Ovary (tissue), 9 donors: ENCODE measurements around the gene RAPGEF4. TPM values are rescaled to one million over a fixed set of nuclear protein-coding genes. Genes with fewer than 3 reads are reported as not detected.

ENCODE experiments used
- DNase-seq, 5 donors: peaks; one replicate each; pipeline ENCODE4 v3.0.0-alpha.2; 2019 to 2020
- H3K27ac ChIP-seq, 2 donors: fragments of 200-600 bp; one replicate each; pipeline versions ENCODE4 v1.5.1 to v1.8.0; 2019 to 2022
- H3K27me3 ChIP-seq: fragments of 200-600 bp; one replicate; pipeline ENCODE4 v1.8.0; 2022
- H3K36me3 ChIP-seq: fragments of 200-600 bp; sonication (generic); one replicate; pipeline ENCODE4 v1.5.1; 2019
- H3K4me1 ChIP-seq: one replicate; pipeline ENCODE4 v1.8.1; 2013; ENCODE audit warnings: mild to moderate bottlenecking, moderate library complexity; ENCODE audit not compliant: insufficient read depth
- H3K4me3 ChIP-seq: fragments of 200-600 bp; sonication (generic); one replicate; pipeline ENCODE4 v1.5.1; 2017
- H3K9me3 ChIP-seq, 2 donors: fragments of 200-600 bp in 1 of 2; sonication (generic) in 1 of 2; one replicate each; pipeline versions ENCODE4 v1.5.1 to v1.8.1; 2013 to 2019; ENCODE audit warnings: mild to moderate bottlenecking in 1 of 2, moderate library complexity in 1 of 2
- CTCF ChIP-seq, 3 donors: fragments of 450-650 bp in 2 of 3; fragments of 200-600 bp in 1 of 3; IDR thresholded peaks; one replicate each; pipeline versions ENCODE4 v1.5.1 to v1.8.0; 2016 to 2022; ENCODE audit warnings: antibody characterized with exemption in 3 of 3, mild to moderate bottlenecking in 1 of 3
- EP300 ChIP-seq: sonication (generic); formaldehyde crosslinking; IDR thresholded peaks from one replicate; pipeline ENCODE4 v1.6.1; 2017; ENCODE audit warnings: antibody characterized with exemption
- POLR2A ChIP-seq: fragments of 450-650 bp; IDR thresholded peaks from one replicate; pipeline ENCODE4 v1.6.1; 2017; ENCODE audit warnings: antibody characterized with exemption, mild to moderate bottlenecking, moderate library complexity
- whole genome bisulfite sequencing, 3 donors: extraction: QIAGEN DNeasy Blood & Tissue Kit in 1 of 3; methylation state at CpG; one replicate each; pipeline versions ENCODE4 v1.1.5 to v1.1.7; 2013 to 2017; 5-methylcytosine and 5-hydroxymethylcytosine counted together
- intact Hi-C, 4 donors: fragments of 100-400 bp; cut with DNase I; formaldehyde crosslinking; loops; one replicate each; pipeline versions ENCODE4 v1.11.0 to v1.15.1; 2022 to 2023
- polyA plus RNA-seq, 2 donors: library from polyadenylated mRNA; stranded (reverse); fragments of 200-250 nt in 1 of 2; fragments of 350-450 nt in 1 of 2; fragmentation: Illumina TruSeq in 1 of 2; extraction: RNeasy Lipid Tissue Mini Kit (QIAGEN cat#74804) in 1 of 2; gene quantifications; one replicate each; pipeline ENCODE4 v1.2.3, GENCODE V29; 2013 to 2014
- total RNA-seq, 7 donors: library from RNA; depleted of rRNA in 2 of 7; stranded (reverse); fragments of >200 nt in 2 of 7; fragmentation: NEBNext Ultra II Directional in 3 of 7; extraction: Animal tissue kit (Norgen Biotek cat#: 25700) in 3 of 7; gene quantifications; one replicate each; pipeline versions ENCODE4 v1.1.0 to v1.2.4, GENCODE V29; 2016 to 2023
- donor health status: DM: no; HTN: no; CAD: no; lungs with moderate emphysema.
- donor health status: DM: no; HTN: no; CAD: no.
- donor health status: Bipolar disorder and iron deficiency.
- donor health status: DM: yes; HTN: yes; CAD: no.
- donor health status: DM: no; HTN: no; CAD: no.
- donor health status: DM: yes; HTN: yes; CAD: no.

Gene RAPGEF4
- total and polyA plus RNA-seq, 9 donors = 6.8 to 24.6 (median 8.3) TPM

- intact Hi-C loops = no loop called here
- Histone ChIP-seq H3K4me3 (no peak overlapping the region), H3K9me3 (no peaks in the 10 kb centered on the region), H3K27me3 (no peaks in the 10 kb centered on the region), H3K27ac (no peak overlapping the region), H3K4me1 (no peaks in the 10 kb centered on the region), H3K36me3 (no peaks in the 10 kb centered on the region)
- TF ChIP-seq POLR2A (no peak), CTCF (IDR thresholded peaks at IDR 0.05) (no peak), EP300 (no peak)
- no peak for DNase-seq
Observed at GRCh38 chr2:172774302-172774701, 38.7 kb downstream of the RAPGEF4 start.

GRCh38 chr2:172775319-172775718 is 39.7 kb downstream of the RAPGEF4 start:
- intact Hi-C loops = no loop called here
- Histone ChIP-seq H3K27ac (no peak overlapping the region), H3K4me3 (no peak overlapping the region), H3K36me3 (no peaks in the 10 kb centered on the region), H3K27me3 (no peaks in the 10 kb centered on the region), H3K4me1 (no peaks in the 10 kb centered on the region), H3K9me3 (no peaks in the 10 kb centered on the region)
- no peak for DNase-seq
- 92 to 96% (median 94%) methylated on average over 1 of the region's 1 CpG for WGBS, 3 donors
- no peak for TF ChIP-seq POLR2A
- TF ChIP-seq CTCF (IDR thresholded peaks at IDR 0.05) = no peak
- no peak for TF ChIP-seq EP300

GRCh38 chr2:172777431-172777830 is 41.8 kb downstream of the RAPGEF4 start:
- H3K27me3 ChIP-seq = no peaks in the 10 kb centered on the region
- 75 to 85% (median 82%) methylated on average over 3 of the region's 3 CpGs for WGBS, 3 donors
- DNase-seq = no peak
- TF ChIP-seq POLR2A = no peak
- no peak for TF ChIP-seq CTCF (IDR thresholded peaks at IDR 0.05)
- no peak for TF ChIP-seq EP300
- intact Hi-C loops = no loop called here
- no peaks in the 10 kb centered on the region for H3K9me3 ChIP-seq
- no peaks in the 10 kb centered on the region for H3K36me3 ChIP-seq
- no peak overlapping the region for H3K4me3 ChIP-seq
- H3K4me1 ChIP-seq = no peaks in the 10 kb centered on the region
- no peak overlapping the region for H3K27ac ChIP-seq

GRCh38 chr2:172782506-172783164 is 47.0 kb downstream of the RAPGEF4 start:
- H3K4me1 ChIP-seq = no peaks in the 10 kb centered on the region
- 65 to 70% (median 70%) methylated on average over 6 of the region's 6 CpGs for WGBS, 3 donors
- H3K27ac ChIP-seq = no peak overlapping the region
- H3K36me3 ChIP-seq = no peaks in the 10 kb centered on the region
- H3K4me3 ChIP-seq = no peak overlapping the region
- no peaks in the 10 kb centered on the region for H3K9me3 ChIP-seq
- TF ChIP-seq CTCF (IDR thresholded peaks at IDR 0.05) (no peak), POLR2A (no peak), EP300 (no peak)
- no peaks in the 10 kb centered on the region for H3K27me3 ChIP-seq
- intact Hi-C loops = no loop called here
- DNase-seq = no peak
